GM19328 (cell line): ENCODE data around the gene TBC1D19.
A peak's percentile ranks its signal among the peaks of the same experiment; 100 is the strongest.
"Not testable (repeated sequence)": the region's sequence is repeated elsewhere in the genome, so short reads cannot be mapped to it uniquely, and the experiment has no call there.

ENCODE experiments used
- ATAC-seq: cut with Tn5 transposase; IDR thresholded peaks from one replicate; pipeline ENCODE4 v1.9.1; 2021; ENCODE audit warnings: mild to moderate bottlenecking, moderate library complexity; ENCODE audit not compliant: unreplicated experiment

Gene TBC1D19

DNA sequence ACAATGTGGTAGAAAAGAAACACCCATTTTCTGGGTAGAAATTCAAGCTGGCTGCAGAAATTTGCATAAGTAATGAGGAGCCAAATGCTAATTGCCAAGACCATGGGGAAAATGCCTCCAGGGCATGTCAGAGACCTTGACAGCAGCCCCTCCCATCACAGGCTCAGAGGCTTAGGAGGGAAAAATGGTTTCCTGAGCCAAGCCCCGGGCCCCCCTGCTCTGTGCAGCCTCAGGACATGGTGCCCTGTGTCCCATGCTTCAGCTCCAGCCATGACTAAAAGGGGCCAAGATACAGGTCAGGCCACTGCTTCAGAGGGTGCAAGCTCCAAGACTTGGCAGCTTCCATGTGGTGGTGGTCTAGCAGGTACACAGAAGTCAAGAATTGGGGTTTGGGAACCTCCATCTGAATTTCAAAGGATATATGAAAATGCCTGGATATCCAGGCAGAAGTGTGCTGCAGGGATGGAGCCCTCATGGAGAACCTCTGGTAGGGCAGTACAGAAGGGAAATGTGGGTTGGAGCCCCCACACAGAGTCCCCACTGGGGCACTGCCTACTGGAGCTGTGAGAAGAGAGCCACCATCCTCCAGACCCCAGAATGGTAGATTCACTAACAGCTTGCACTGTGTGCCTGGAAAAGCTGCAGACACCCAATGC, 95.3 kb downstream of the TBC1D19 start:
- ATAC-seq, result not testable (repeated sequence)

GRCh38 chr4:26682436-26682835, 98.6 kb downstream of the TBC1D19 start:
- no peak for ATAC-seq

DNA sequence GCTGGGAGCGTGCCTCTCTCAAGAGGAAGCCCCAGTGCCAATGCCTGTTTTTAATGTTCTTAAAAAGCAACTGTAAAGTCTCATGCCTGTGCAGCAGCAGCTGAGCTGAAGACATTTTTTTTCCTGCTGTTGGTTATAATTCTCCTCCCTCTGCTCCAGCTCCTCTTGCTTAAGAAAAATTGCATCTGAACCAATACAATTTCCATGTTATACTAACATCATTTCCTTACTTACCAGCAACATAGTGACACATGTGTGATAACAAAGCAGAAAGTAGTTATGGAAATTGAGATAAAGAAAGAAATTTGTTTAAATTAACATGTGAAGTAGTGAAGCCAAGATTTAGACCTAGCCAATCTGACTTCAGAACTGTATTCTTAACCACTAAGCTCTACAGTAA, 101.4 kb downstream of the TBC1D19 start:
- no peak for ATAC-seq

DNA sequence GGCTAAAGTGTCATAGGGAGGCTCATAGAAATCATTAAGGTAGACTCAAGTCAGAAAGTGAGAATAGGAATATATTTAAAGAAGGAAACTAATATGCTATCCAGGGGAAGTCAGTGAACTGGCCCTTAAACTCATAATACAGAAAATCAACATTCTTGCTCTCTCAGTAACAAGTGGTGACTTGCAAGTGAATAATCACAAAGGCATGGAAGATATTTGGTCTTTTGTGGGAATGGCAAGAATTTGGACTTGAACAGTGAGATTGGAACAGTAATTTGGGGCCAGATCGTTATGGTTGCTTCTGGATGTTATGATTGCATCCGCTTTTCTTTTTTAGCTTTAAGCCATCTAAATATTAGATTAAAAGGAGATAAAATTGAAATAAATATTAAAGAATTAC, 103.8 kb downstream of the TBC1D19 start:
- no peak for ATAC-seq

GRCh38 chr4:26690506-26690905, 106.6 kb downstream of the TBC1D19 start:
- ATAC-seq, result no peak

- ATAC-seq, result no peak
These were observed 108.3 kb downstream of the TBC1D19 start for GRCh38 chr4:26692014-26692726.

- not testable (repeated sequence) for ATAC-seq
These were observed 110.2 kb downstream of the TBC1D19 start for GRCh38 chr4:26694131-26694530.

DNA sequence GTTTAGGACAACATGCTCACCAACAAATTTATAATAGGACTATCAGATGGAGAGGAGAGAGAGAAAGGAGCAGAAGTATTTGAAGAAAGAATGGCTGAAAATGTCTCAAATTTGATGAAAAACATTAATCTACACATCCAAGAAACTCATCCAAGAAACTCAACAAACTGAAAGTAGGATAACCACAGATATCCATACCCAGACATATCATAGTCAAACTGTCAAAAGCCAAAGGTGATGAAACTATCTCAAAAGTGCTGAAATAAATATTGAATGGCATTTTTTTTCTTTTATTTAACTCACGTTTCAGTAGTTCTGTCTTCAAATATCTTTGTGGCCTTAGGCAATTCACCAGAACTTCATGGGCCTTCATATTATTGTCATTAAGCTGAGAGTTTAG, 116.2 kb downstream of the TBC1D19 start:
- ATAC-seq, result no peak

GRCh38 chr4:26701095-26701494, 117.2 kb downstream of the TBC1D19 start:
- no peak for ATAC-seq

GRCh38 chr4:26701786-26702227, 117.9 kb downstream of the TBC1D19 start:
- ATAC-seq, result no peak

- no peak for ATAC-seq
These were observed 123.5 kb downstream of the TBC1D19 start for GRCh38 chr4:26707342-26707741.

DNA sequence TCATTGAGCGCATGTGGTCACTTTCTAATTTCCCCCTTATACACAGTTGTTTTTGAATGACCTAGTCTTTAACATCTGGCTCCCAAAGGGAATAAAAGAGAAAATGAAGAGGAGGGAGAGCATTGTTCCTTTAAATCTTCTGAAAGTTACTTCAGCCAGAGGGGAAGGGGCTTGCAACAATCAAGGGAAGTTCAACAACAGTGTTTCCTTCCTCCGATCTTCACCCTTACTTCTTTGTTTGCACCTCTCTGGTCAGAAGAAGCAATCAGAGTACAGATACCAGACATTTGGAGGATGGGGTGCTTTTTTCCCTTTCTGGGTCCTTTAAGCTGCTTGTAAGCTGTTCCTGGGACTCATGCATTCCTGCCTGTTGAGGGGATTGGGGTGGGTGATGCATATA, 125.4 kb downstream of the TBC1D19 start:
- no peak for ATAC-seq

DNA sequence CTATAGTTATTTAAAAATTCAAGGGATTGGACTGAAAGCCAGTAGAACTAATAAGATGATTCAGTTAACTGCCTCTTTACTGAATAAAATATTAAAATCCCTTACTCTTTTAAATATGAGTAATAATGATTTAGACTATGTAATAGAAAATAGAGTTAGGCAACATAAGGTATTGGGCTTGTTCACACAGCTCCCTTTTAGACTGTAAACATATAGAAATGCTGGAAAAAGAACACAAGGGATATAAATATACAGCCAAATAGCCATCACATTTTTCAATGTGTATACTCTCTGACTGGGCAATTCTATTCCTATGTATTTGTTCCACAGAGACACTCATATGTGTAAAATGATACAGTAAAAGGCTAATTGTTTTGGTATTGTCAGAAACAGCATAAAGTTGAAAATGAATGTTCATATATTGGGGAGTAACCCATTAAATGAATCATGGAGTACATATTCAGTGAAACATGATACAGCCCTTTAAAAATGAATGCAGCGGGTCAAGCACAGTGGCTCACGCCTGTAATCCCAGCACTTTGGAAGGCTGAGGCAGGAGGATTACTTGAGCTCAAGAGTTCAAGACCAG, 129.8 kb downstream of the TBC1D19 start:
- no peak for ATAC-seq

DNA sequence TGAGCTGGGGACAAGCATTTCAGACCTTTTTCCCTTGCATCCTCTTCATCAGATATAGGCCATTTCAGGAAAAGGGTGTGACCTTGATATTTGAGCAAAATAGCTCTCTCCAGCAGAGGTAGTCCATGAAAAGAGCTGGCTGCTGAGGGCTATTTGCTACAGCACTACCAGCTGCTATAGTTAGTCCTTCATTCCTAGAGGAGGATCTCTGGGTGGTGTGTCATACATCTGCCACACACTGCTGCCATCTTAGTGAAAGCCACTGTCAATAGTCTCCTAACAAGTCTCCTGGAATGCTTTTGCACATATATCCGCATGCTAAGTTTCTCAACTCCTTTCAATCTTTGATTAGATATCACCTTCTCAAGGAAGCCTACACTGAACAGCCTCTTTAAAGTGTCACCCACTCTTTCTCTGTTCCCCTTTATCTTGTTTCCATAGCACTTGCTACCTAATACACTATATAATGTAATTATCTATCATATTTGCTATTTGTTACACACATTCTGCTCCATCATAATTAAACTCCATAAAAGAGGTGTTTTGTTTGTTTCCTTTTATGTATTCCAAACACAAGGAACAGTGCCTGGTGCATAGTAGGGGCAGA, 131.9 kb downstream of the TBC1D19 start:
- no peak for ATAC-seq

DNA sequence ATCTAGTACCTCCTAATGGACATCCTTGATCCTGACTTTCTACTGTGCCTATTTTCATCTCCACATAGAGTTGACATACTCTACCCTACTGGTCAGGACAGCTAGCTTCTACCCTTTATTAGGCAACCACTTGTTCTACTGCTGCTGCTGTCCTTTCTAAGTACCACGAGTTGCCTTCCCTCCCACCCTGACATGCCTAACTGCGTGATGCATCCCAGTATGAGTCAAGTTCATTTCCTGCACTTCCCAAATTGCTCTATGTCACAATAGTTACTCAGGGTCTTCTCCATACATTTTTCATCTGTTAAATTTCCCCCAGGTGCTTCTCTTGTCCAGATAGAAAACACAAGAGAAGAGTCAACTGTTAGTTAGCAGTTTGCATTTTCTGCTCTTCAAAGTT, 133.4 kb downstream of the TBC1D19 start:
- ATAC-seq, result no peak

GRCh38 chr4:26719954-26720552, 136.2 kb downstream of the TBC1D19 start:
- no peak for ATAC-seq

- no peak for ATAC-seq
These were observed 137.8 kb downstream of the TBC1D19 start for GRCh38 chr4:26721685-26722084.

DNA sequence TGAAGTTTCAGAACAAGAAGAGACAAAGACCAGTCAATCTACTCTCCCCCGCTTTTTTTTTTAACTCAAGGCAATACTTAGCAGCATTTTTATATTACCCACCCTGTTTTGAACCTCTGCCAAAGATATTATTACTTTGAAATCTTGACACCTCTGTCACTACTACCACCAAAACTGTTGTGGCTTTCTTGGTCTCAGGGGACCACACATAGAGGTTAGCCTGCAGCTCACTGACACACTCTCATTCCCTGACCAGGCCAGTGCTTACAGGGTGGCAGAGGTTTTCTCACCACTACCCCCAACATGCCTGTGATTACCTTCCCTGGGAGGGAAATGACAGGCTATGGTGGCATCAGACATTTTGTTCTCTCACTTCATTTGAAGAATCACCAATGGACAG, 139.3 kb downstream of the TBC1D19 start:
- peak; percentile 85 for ATAC-seq

- no peak for ATAC-seq
These were observed 140.7 kb downstream of the TBC1D19 start for GRCh38 chr4:26724534-26724933.

DNA sequence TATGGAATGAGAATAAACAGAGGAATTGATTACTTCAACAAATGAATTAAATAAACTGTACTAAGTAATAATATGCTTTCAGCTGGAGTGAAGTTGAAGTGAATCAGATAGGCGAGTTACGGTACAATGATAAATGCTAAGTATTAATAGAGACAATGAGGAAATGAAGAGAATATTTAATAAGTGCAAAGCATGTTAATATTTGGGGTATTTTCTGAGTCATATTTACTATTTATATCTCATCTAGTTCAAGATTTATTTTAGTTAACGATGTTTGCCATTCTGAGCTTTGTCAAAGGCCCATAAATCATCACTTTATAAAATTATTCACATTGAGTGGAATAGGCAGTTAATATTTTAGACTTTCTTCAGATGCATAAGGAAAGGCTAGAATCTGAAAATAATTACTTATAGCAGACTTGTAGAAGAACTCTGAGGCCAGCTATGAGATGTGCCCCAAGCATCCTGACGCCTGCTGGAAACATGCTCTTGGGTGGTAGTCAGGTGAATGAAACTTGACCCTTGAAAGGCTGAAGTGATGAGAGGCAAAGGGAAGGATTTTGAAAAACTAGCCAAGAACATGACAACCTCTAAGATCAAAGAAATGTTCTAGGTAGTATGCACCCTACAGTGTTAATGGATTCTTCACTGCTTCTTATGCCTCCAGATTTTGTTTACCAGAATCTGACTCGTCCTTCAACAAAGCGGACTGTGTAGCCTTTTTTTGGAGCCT, 142.9 kb downstream of the TBC1D19 start:
- ATAC-seq, result no peak

GRCh38 chr4:26727844-26728243, 144.0 kb downstream of the TBC1D19 start:
- ATAC-seq, result no peak
